GM21717 (cell line): ENCODE results near the gene ABCE1.
"Not testable (repeated sequence)": the region's sequence is repeated elsewhere in the genome, so short reads cannot be mapped to it uniquely, and the experiment has no call there.

Experiments used
- ATAC-seq: cut with Tn5 transposase; IDR thresholded peaks from one replicate; pipeline ENCODE4 v1.9.1; 2021; ENCODE audit warnings: mild to moderate bottlenecking, moderate library complexity; ENCODE audit not compliant: unreplicated experiment

The ABCE1 gene

DNA sequence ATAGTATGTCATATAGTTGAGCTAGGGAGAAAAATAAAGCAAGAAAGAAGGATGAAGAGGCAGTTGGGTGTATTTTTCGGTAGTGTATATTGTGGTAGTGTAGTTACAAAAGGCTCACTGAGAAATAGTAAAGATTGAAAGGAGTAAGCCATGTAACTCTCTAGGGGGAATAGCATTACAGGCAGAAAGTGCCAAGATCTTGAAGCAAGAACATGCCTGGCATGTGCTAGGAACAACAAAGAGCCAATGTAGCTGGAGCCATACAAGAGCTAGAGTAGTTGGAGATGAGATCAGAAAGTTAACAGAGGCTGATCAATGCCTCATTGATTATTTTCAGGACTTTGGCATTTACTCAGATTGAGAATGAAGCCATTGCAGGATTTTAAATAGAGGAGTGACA lies 3.0 kb downstream of the ABCE1 start:
- ATAC-seq: no peak

DNA sequence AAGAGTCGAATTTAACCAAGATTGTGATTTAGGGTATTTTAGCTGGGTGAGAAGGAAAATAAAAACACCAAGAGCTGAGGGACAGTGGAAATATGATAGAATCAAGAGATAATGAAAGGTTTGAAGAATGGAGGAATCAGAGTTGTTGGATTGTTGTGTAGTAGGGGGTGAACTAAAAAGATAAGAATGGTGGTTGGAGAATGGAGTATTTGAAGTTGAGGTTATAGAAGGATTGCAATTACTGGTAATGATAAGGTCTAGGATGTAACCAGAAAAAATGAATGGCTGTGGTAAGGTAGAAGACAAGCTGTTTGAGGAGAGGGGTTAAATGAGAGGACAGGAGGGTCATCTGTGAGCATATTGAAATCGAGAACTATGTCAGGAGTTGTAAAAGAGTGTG lies 4.5 kb downstream of the ABCE1 start:
- no peak for ATAC-seq

DNA sequence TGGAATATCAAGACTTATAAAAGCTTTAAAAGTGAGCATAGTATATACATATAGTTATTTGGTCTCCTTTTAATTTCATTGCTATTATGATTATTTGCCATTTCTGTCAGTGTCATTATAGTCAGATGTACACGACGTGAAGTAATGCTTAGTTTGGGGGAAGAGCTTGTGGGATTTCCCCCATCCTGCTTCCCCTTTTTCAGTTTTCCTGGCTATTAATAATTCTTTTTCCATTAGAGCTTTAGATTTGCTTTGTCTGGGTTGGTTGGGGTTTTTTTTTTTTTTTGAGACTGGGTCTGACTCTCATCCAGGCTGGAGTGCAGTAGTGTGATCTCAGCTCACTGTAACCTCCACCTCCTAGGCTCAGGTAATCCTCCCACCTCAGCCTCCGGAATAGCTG lies 5.4 kb downstream of the ABCE1 start:
- ATAC-seq: no peak

DNA sequence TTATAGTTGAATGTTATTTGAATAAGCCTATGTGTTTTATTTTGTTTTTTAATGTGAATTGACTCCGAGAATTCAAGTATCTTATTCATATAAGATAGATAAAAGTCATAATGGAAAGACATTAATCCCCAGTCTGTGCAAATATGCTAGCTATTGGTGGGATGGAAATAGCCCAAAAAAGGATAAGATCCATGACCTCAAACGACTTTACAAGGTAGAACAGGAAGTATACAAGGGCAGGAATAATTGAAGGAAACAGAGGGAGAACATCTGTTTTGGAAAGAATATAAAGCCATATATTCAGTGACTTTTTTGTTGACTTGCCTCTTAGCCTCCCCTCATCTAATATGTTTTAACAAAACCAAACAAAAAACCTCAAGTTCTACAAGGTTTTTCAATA lies 9.0 kb downstream of the ABCE1 start:
- no peak for ATAC-seq

DNA sequence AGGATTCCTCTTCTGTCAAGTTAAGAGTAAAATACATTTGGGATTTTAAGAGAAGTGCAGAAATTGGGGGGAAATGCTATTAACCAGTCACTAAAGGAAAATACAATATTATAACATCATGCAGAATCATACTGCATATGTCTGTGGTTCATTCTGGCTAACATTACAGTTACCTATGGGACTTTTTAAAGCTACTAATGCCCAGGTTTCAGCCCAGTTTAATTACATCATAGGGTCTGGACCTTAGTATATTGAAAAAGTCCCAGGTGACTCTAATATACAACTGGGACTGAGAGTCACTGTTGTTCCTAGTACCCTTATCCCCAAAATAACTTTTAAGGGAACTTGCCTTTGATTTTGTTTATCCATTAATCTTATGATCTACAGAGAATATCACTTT lies 10.0 kb downstream of the ABCE1 start:
- no peak for ATAC-seq

DNA sequence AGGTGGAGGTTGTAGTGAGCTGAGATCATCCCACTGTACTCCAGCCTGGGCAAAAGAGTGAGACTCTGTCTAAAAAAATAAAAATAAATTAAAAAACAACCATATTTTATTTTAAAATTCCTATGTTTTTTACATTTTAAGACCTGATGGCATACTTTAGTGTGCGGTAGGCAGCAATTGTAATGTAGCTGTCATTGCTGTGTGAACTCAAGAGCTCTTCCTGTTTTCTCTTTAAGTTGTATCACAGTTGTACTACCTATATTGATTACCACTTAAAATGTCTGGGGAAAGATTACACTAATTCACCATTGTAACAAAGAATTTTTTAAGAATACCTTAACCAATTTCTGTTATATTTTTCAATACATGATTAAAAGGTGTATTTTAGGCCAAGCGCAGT lies 27.3 kb downstream of the ABCE1 start:
- no peak for ATAC-seq

DNA sequence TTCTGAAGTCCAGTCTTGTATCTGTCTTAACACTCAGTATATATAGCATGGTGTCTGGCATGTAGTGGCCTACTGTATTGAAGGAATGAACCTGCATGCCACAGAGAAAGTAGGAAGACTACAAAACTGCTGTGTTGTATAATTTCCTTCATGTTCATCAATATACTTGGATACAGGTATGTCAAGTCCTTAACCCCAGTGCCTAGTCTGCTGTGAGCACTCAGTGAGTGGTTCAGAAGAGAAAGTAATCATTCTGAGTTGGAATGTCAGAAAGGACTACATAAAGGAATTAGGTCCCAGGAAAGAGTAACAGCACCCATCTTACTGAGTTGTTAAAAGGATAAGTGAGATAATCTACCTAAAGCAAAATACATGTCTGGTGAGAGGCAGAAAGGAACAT lies 32.0 kb downstream of the ABCE1 start:
- no peak for ATAC-seq

DNA sequence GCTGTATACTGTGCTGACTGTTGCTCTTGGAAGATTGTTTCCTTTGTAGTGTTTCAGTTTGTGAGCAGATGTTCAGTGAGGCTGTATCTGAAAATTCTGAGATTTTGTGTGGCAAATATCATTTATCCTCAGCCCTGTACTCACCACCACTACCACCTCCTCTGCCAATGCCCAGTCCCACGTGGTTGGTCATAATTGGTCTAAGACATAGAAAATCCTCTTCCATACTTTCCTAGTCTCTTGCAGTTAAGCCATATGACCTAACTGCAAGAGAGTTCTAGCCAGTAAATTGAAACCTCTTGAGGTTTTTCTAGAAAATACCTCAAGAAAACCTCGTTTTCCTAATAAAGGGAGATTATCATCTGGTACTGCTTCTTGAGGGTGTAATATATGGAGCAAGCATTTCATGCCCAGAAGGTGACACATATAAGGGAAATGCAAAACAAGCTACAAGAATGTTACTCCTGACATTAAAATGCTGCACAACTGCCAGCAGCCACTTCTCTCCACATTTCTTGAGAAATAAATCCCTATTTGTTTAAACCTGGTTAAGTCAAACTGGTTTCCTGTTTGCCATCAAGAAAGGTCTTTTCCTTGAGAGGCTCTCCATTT lies 32.8 kb downstream of the ABCE1 start:
- no peak for ATAC-seq

DNA sequence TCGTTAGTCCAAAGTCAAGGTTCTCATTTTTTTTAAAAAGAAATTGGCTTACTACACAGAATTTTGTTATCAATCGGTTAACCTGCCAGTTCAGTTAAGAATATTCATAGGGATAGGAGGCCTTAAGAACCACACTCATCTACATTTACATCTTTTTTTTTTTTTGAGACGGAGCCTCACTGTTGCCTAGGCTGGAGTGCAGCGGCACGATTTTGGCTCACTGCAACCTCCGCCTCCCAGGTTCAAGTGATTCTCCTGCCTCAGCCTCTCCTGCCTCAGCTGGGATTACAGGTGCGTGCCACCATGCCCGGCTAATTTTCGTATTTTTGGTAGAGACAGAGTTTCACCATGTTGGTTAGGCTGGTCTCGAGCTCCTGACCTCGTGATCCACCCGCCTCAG lies 33.7 kb downstream of the ABCE1 start:
- no peak for ATAC-seq

DNA sequence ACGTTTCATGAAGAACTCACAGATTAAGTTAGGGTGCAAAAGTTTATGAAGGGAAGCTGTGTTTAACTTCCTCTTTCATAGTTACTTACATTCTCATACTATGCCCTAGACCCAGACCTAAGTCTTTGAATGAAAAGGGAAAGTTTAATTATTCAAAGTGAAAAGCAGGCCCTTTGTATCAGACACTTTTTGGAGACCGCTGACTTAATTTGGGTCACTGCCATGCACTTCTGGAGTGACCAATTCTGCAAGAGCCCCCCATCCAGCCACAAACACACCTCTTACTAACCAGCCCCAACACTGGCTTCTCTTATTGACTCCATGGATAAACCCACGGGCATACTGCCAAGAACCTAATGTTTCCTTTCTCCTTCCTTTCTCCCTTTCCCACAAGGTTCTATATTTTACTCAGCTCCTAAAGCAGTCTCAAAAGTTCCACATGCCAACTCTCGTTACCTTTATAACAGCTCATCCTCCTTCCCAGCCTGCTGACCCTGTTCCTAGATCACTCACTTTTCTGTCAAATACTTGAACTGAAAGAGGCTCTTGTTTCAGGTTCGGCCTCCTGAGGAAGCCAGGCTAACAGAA lies 34.5 kb downstream of the ABCE1 start:
- peak; percentile 81 for ATAC-seq

DNA sequence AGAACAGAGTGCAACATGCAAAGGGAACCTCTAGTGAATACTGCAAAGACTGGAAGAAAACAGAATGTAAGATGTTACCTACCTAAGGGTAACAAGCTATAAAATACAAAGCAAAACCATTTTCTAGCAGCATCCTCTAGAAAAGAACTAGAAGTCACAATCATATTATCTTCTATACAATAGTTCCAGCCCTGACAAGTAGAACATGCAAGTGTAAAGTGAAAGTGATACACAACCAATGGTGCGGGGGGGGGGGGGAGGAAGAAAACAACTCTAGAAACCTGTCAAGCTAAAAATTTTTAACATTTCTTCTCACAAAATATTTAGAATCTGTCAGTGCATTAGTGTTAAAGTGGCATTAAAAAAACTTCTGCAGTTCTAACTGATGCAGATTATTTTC lies 38.1 kb downstream of the ABCE1 start:
- ATAC-seq: not testable (repeated sequence)

DNA sequence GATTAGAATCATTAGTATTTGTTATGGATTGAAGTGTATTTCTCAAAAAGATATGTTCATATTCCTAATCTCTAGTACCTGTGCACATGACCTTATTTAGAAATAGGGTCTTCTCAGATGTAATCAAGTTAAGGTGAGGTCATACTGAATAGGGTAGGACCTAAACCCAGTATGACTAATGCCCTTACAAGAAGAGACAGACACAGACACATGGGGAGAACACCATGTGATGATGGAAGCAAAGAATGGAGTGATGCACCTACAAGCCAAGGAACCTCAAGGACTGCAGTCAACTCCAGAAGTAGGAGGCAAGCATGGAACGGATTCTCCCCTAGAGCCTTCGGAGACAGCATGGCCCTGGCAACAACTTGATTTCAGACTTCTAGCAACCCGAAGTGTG lies 50.9 kb downstream of the ABCE1 start:
- ATAC-seq: no peak

DNA sequence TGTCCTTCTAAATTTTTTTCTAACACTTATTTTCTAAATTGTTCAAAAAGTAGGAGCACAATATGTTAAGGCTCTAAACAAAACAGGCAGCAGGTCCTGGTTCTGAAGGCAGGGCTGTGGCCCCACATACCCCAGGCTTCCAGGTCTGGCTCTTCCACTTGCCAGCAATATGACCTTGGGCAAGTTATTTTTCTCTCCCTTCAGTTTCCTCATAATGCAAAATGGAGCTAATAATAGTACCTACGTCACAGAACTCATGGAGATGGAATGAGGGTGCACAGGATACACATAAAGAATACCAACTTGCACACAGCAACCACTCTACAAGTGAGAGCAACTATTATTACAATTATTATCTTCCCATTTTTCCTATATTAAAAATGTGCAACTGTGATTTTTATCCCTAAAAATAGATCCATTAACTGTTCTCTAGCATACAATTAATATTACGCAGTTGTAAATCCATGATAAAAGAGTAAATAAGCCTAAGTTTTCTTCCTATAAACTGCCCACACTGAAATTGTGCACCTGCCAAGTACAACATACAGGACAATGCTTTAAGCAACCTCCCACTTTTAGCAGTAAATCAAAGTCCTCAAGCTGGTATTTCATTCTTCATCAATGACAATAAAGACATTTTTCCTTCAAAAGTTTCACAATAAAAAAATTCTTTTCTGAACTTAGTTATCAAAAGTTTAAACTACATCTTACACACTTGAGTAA lies 55.2 kb downstream of the ABCE1 start:
- ATAC-seq: no peak

DNA sequence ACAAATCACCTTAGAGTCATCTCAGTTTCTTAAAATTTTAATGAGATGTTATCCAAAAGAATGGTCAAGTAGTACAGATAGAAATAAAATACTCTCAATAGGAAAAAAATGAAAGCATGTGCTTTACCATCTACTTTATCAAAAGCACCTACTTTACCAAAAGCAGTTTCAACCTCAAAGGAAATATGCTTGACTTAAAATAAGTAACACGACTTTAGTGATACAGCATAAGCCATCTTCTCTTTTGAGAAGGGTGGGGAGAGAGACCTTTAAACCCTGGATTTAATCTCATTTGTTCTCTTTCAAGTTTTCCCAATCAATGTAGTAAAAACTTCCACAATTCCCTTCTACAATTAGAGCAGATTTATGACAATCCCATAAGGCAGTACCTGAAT lies 55.8 kb downstream of the ABCE1 start:
- no peak for ATAC-seq

DNA sequence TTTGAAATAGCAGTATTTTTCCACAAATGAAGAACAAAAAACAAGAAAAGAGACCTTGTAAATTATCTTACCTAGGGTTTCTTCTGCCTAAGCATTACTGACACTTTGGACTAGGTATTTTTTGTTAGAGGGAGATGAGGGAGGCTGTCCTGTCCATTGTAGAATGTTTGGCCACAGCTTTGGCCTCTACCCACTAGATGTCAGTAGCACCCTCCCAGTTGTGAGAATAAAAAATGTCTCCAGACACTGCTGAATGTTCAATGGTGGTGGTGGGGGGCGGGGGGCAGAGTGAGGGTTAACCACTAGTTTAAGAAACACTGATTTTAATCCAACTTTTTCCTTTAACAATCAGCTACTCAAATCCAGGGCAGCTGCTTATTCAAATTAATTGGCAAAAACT lies 56.5 kb downstream of the ABCE1 start:
- peak; percentile 64 for ATAC-seq

DNA sequence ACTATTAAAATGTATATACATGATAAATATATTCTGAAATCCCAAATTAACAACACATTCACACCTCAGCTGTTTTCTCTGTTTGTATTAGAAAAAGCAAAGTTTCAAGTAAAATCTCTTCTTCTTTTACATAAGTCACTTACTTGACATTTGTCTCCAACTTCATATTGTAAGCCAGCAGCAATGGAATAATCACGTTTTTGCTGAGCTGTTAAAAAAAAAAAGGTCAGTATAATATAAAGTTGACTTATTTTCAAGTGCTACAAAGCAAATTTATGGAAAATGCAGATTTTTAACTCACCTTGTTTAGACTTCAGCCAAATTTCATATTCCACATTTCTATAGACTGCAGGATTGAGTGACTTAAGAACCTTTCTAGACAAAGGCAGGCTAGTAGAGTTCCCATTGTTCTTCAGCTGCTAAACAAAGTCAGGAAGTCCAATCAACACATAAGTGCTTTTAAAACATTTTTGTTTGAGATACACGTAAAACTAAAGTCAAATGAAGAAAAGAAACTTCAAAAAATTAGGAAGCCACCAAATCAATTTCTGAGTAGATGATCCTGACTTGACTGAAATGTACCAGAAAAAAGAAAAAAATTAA lies 57.3 kb downstream of the ABCE1 start:
- no peak for ATAC-seq

DNA sequence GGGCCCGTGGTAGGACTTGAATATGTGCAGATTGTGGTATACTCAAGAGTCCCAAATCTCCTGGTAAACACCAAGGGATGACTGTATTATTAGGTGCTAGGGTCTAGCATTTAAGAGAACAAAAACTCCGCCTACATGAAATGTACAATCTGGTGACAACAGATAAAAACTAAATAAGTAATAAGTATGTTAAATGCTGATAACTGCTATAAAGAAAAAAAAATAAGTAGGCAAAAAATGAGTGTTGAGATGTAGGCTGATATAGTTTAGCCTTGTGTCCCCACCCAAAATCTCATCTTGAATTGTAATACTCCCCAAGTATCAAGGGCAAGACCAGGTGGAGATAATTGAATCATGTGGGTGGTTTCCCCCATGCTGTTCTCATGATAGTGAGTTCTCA lies 58.9 kb downstream of the ABCE1 start:
- ATAC-seq: no peak

DNA sequence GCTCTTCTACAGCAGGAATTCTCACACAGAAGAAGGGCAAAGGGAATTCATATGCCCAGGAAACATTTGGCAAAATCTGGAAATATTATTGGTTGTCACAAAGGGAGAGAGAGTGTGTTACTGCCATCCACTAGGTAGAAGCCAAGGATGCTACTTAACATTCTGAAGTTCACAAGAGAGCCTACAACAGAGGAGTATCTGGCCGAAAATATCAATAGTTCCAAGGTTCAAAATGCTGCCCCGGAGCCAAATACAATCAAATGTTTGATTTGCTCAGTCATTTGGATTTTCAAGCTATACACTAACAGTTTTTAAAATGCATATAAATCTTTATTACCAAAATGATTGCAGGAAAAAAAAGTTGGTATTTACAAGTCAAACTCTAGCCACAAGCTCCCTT lies 63.4 kb downstream of the ABCE1 start:
- ATAC-seq: no peak

DNA sequence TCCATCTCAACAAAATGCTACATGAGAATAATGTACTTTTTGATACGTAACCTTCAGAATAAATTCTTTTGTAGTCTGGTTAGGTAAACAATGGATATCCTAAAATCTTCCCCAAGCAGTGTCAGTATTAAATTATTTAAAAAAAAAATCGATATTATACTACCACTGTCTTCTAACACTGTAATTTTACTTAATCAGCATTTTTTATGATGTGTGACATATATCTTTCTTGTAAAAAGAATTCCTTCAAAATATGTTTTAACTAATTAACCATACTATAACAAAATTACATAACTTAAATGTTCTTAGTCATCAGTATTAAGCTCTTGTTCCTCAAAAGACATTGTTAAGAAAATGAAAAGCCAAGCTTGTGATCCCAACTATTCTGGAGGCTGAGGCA lies 69.8 kb downstream of the ABCE1 start:
- no peak for ATAC-seq

DNA sequence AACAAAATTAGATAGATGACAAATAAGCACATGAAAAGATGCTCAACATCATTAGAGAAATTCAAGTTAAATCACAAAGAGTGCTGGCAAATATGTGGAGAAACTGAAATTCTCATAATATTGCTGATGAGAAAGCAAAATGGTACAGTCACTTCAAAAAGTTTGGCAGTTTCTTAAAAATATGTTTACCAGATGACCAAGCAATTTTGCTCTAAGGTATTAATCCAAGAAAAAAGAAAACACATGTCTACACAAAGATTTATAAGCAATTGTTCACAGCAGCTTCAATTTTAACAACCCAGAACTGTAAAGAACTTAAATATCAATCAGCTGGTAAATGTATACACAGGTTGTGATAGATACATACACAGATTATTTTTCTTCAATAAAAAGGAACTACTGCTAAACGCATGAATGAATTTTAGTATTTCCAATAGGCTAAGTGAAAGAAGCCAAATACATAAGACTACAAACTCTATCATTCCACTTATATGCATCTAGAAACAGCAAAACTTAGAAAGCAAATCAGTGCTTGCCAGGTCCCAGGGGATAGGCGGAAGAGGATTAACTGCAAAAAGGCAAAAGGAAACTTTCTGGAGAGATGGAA lies 70.6 kb downstream of the ABCE1 start:
- no peak for ATAC-seq

DNA sequence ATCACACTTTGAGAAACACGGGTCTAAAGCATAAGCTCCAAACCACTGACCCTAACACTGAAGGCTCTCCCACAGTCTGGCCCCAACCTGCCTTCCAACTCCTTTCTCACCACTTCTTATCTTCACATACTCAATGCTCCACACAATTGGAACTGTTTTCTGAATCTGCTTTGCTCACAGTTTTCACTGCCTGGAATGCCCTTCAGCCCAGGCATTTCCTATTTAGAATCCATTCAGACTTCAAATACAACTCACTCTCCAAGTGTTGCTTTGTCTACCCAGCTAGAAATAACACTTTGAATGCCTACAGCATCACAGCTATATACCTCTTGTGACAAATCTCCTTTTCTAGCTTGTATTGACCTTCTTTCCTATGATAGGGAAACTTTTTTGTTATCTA lies 72.1 kb downstream of the ABCE1 start:
- no peak for ATAC-seq

DNA sequence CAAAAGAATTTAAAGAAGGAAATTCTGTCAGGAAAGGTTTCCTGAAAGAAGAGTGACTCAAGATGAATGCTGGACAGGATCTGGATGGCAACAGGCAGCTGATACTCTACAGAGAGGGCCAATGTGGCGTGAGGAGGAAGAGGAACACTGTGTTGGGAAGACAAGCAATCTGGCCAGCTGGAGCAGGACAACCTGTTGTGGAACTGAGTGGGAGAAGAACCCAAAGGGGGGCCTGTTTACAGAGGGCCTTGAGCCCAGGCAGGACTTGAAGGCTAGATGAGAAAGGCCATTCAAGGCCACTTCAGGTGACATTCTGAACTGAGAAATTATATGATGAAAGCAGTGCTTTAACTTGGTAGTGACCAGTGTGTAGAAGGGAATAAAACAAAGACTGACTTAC lies 73.8 kb downstream of the ABCE1 start:
- ATAC-seq: no peak
